HepG2 (cell line): Measurements from ENCODE around the gene C1orf87.

Experiments used
- DNMT1 ChIP-seq: sonication (generic); formaldehyde crosslinking; IDR thresholded peaks from 2 replicates; pipeline ENCODE4 v1.5.1; 2020; ENCODE audit warnings: mild to moderate bottlenecking, missing genetic modification reagents
- FOSL1 ChIP-seq: sonication (generic); formaldehyde crosslinking; IDR thresholded peaks from 2 replicates; pipeline ENCODE4 v1.9.0; 2021; ENCODE audit warnings: missing genetic modification reagents, borderline replicate concordance
- NFIC ChIP-seq: IDR thresholded peaks from 2 replicates; pipeline ENCODE4 v1.6.1; 2012; ENCODE audit warnings: mild to moderate bottlenecking, low read length, inconsistent platforms
- NR2F1 ChIP-seq, 2 experiments: fragments of 450-650 bp in 1 of 2; formaldehyde crosslinking in 1 of 2; IDR thresholded peaks; 2 replicates each; pipeline versions ENCODE4 v1.5.0 to v1.6.1; 2016 to 2020; ENCODE audit warnings: mild to moderate bottlenecking in 1 of 2, missing compliant biosample characterization in 1 of 2, missing genetic modification reagents in 1 of 2, moderate library complexity in 1 of 2
- POLR2A ChIP-seq, 2 experiments: IDR thresholded peaks; 2 replicates each; pipeline ENCODE4 v1.6.1; 2011; ENCODE audit warnings: low read depth in 2 of 2, low read length in 2 of 2, mild to moderate bottlenecking in 1 of 2, moderate library complexity in 1 of 2; ENCODE audit not compliant: insufficient read depth in 1 of 2
- ZFX ChIP-seq: sonication (generic); formaldehyde crosslinking; IDR thresholded peaks from 2 replicates; pipeline ENCODE4 v1.4.0; 2020; ENCODE audit warnings: mild to moderate bottlenecking, low read depth, missing genetic modification reagents, moderate library complexity
- ZNF660 ChIP-seq: sonication (generic); formaldehyde crosslinking; IDR thresholded peaks from 2 replicates; pipeline ENCODE4 v1.5.1; 2020; ENCODE audit warnings: mild to moderate bottlenecking, low read depth, missing genetic modification reagents, borderline replicate concordance
- TF ChIP-seq, protein P1 (sequence below): sonication (generic); formaldehyde crosslinking; IDR thresholded peaks from 2 replicates; pipeline ENCODE4 v1.5.0; 2020; ENCODE audit warnings: mild to moderate bottlenecking, missing genetic modification reagents, borderline replicate concordance
- TF ChIP-seq, protein P2 (sequence below), 2 experiments: sonication (generic) in 1 of 2; formaldehyde crosslinking in 1 of 2; IDR thresholded peaks; 2 replicates each; pipeline versions ENCODE4 v1.5.1 to v1.6.1; 2011 to 2020; ENCODE audit warnings: borderline replicate concordance in 1 of 2, low read depth in 1 of 2, low read length in 1 of 2, mild to moderate bottlenecking in 1 of 2, missing genetic modification reagents in 1 of 2, moderate library complexity in 1 of 2

DNA sequence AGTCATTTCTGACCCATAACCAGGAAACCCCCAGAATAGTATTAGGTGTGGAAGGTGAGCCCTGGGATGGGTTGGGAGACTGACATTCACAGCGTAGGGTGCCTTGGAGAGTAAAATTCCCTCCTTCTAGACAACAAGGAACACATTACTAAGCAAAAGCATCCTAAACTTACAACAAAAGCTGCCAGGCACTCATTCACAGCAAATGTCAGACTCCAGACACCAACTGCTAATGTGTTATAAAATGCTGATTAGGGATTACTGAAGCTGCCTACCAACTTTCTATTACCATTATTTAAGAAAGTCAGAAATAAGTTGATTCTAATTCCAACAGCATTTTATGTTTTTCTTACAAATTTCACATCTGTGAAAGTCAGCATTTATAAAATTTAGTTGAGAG, 40.0 kb upstream of the C1orf87 start:
- TF ChIP-seq, protein P1, sequence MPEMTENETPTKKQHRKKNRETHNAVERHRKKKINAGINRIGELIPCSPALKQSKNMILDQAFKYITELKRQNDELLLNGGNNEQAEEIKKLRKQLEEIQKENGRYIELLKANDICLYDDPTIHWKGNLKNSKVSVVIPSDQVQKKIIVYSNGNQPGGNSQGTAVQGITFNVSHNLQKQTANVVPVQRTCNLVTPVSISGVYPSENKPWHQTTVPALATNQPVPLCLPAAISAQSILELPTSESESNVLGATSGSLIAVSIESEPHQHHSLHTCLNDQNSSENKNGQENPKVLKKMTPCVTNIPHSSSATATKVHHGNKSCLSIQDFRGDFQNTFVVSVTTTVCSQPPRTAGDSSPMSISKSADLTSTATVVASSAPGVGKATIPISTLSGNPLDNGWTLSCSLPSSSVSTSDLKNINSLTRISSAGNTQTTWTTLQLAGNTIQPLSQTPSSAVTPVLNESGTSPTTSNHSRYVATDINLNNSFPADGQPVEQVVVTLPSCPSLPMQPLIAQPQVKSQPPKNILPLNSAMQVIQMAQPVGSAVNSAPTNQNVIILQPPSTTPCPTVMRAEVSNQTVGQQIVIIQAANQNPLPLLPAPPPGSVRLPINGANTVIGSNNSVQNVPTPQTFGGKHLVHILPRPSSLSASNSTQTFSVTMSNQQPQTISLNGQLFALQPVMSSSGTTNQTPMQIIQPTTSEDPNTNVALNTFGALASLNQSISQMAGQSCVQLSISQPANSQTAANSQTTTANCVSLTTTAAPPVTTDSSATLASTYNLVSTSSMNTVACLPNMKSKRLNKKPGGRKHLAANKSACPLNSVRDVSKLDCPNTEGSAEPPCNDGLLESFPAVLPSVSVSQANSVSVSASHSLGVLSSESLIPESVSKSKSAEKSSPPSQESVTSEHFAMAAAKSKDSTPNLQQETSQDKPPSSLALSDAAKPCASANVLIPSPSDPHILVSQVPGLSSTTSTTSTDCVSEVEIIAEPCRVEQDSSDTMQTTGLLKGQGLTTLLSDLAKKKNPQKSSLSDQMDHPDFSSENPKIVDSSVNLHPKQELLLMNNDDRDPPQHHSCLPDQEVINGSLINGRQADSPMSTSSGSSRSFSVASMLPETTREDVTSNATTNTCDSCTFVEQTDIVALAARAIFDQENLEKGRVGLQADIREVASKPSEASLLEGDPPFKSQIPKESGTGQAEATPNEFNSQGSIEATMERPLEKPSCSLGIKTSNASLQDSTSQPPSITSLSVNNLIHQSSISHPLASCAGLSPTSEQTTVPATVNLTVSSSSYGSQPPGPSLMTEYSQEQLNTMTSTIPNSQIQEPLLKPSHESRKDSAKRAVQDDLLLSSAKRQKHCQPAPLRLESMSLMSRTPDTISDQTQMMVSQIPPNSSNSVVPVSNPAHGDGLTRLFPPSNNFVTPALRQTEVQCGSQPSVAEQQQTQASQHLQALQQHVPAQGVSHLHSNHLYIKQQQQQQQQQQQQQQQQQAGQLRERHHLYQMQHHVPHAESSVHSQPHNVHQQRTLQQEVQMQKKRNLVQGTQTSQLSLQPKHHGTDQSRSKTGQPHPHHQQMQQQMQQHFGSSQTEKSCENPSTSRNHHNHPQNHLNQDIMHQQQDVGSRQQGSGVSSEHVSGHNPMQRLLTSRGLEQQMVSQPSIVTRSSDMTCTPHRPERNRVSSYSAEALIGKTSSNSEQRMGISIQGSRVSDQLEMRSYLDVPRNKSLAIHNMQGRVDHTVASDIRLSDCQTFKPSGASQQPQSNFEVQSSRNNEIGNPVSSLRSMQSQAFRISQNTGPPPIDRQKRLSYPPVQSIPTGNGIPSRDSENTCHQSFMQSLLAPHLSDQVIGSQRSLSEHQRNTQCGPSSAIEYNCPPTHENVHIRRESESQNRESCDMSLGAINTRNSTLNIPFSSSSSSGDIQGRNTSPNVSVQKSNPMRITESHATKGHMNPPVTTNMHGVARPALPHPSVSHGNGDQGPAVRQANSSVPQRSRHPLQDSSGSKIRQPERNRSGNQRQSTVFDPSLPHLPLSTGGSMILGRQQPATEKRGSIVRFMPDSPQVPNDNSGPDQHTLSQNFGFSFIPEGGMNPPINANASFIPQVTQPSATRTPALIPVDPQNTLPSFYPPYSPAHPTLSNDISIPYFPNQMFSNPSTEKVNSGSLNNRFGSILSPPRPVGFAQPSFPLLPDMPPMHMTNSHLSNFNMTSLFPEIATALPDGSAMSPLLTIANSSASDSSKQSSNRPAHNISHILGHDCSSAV (CRISPR knock-in tag), result no peak
- TF ChIP-seq, protein P2, sequence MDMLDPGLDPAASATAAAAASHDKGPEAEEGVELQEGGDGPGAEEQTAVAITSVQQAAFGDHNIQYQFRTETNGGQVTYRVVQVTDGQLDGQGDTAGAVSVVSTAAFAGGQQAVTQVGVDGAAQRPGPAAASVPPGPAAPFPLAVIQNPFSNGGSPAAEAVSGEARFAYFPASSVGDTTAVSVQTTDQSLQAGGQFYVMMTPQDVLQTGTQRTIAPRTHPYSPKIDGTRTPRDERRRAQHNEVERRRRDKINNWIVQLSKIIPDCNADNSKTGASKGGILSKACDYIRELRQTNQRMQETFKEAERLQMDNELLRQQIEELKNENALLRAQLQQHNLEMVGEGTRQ (IDR thresholded peaks at IDR 0.05; ENCODE audit: low read depth, low read length), result no peak
- TF ChIP-seq, protein P2 (CRISPR knock-in tag; IDR thresholded peaks at IDR 0.05; ENCODE audit: borderline replicate concordance), result no peak
- no peak for TF ChIP-seq NR2F1 (CRISPR knock-in tag; IDR thresholded peaks at IDR 0.05)
- TF ChIP-seq FOSL1 (CRISPR knock-in tag), result no peak
- no peak for TF ChIP-seq NFIC
- TF ChIP-seq DNMT1, result no peak
- TF ChIP-seq POLR2A (IDR thresholded peaks at IDR 0.05; ENCODE audit: insufficient read depth in 1 of 2, low read depth in 2 of 2, low read length in 2 of 2), result no peak
- no peak for TF ChIP-seq ZNF660 (CRISPR knock-in tag)
- no peak for TF ChIP-seq ZFX (CRISPR knock-in tag)
